ENCODE measurements around the gene RANBP1. TPM values are rescaled to one million over a fixed set of nuclear protein-coding genes. Genes with fewer than 3 reads are reported as not detected.

RANBP1 gene
- total and polyA plus RNA-seq, 2 of the 8 experiments (the other 6 are each of a cell fraction or from before 2014, with no cell fraction given): 343 to 484 TPM

- Histone ChIP-seq H4K8ac (ENCODE audit: extremely low read depth, insufficient read depth, low read length) (no peak overlapping the region), H3K9ac (replicated peaks in 1 of 4; ENCODE audit: extremely low read depth in 1 of 4, low read depth in 3 of 4, low read length in 3 of 4) (no peak overlapping the region), H2AK5ac (ENCODE audit: low read depth, low read length) (no peak overlapping the region), H3K23me2 (ENCODE audit: low read depth, low read length) (no peaks in the 10 kb centered on the region), H3K79me2 (ENCODE audit: control insufficient read depth in 1 of 2, insufficient read depth in 2 of 2, low read length in 2 of 2) (no peaks in the 10 kb centered on the region), H3K23ac (ENCODE audit: insufficient read length) (no peak overlapping the region), H2BK120ac (replicated peaks; ENCODE audit: low read depth, low read length) (no peak overlapping the region), H2BK12ac (ENCODE audit: low read depth, low read length) (no peak overlapping the region), H2AFZ (ENCODE audit: low read length) (no peak overlapping the region), H3K4me1 (replicated peaks in 1 of 4; ENCODE audit: control insufficient read depth in 3 of 4, insufficient read depth in 4 of 4, low read length in 3 of 4) (no peaks in the 10 kb centered on the region), H3K36me3 (ENCODE audit: control insufficient read depth in 2 of 4, insufficient read depth in 4 of 4, low read length in 3 of 4) (peaks cover 0 to 6% (median 2%) of the 10 kb centered on the region in 4 experiments; a peak in 1 of 8 replicates), H3K14ac (ENCODE audit: insufficient read length) (no peak overlapping the region), H3K9me3 (ENCODE audit: insufficient read depth in 2 of 2, low read depth in 1 of 2, low read length in 1 of 2) (no peaks in the 10 kb centered on the region), H3K4me3 (ENCODE audit: extremely low read depth in 1 of 4, insufficient read depth in 2 of 4, low read depth in 3 of 4, low read length in 4 of 4) (no peak overlapping the region), H3K27me3 (replicated peaks in 1 of 4; ENCODE audit: control insufficient read depth in 3 of 4, extremely low read depth in 1 of 4, insufficient read depth in 3 of 4, low read length in 3 of 4) (no peaks in the 10 kb centered on the region), H3K56ac (replicated peaks; ENCODE audit: insufficient read length, low read depth, low read length) (no peak overlapping the region), H2BK15ac (ENCODE audit: low read length) (no peak overlapping the region), H3K4ac (replicated peaks; ENCODE audit: insufficient read length, low read depth, low read length) (no peak overlapping the region), H2BK20ac (ENCODE audit: low read length) (no peak overlapping the region), H4K20me1 (replicated peaks in 1 of 2; ENCODE audit: control insufficient read depth in 1 of 2, insufficient read depth in 2 of 2, low read length in 2 of 2) (peaks cover 2 to 10% of the 10 kb centered on the region in 2 experiments), H3K27ac (ENCODE audit: low read depth, low read length) (no peak overlapping the region), H4K5ac (ENCODE audit: insufficient read length, low read depth, low read length) (no peak overlapping the region), H3K79me1 (ENCODE audit: low read depth, low read length) (peaks cover 4% of the 10 kb centered on the region), H4K91ac (replicated peaks; ENCODE audit: insufficient read length, low read length) (no peak overlapping the region), H3K18ac (ENCODE audit: extremely low read depth, low read length) (no peak overlapping the region), H3K4me2 (ENCODE audit: insufficient read depth in 1 of 2, low read depth in 2 of 2, low read length in 2 of 2) (no peak overlapping the region), H2BK5ac (ENCODE audit: low read depth, low read length) (no peak overlapping the region)
- CTCF ChIA-PET (ENCODE audit: partially characterized antibody): interaction anchor here (1.1 to 1.2 kb wide), 2 partner anchors 13 to 14 kb away, joined by 3 read pairs; no protein-coding TSS in a partner anchor
- FAIRE-seq (no peak), DNase-seq (ENCODE audit: low read depth in 1 of 2, low spot score in 2 of 2) (no peak)
- POLR2A ChIA-PET (ENCODE audit: partially characterized antibody): interaction anchor here (1.9 to 2.8 kb wide), 3 partner anchors 14 to 25 kb away, joined by 10 to 14 read pairs (median 11); partner anchors contain the start of gene TRMT2A
- WGBS, 2 experiments (ENCODE audit: extremely low coverage in 1 of 2, insufficient coverage in 1 of 2, insufficient read length in 1 of 2, insufficient replicate concordance in 2 of 2, low coverage in 1 of 2, low lambda C conversion rate in 2 of 2, missing lambda C conversion rate in 1 of 2): 96% methylated on average over 16 of the region's 19 CpGs; no CpG with 5 or more reads in 1 of the 2 experiments
- TF ChIP-seq JUN (IDR thresholded peaks at IDR 0.05; ENCODE audit: low read depth, low read length) (no peak), TAF7 (optimal IDR thresholded peaks at IDR 0.05; ENCODE audit: borderline replicate concordance, low read depth, low read length) (no peak), ASH2L (IDR thresholded peaks at IDR 0.05; ENCODE audit: low read length) (no peak), SP4 (IDR thresholded peaks at IDR 0.05; ENCODE audit: low read length) (no peak), NRF1 (IDR thresholded peaks at IDR 0.05; ENCODE audit: low read depth, low read length) (no peak), SIRT6 (IDR thresholded peaks at IDR 0.05; ENCODE audit: low read length) (no peak), YY1 (IDR thresholded peaks at IDR 0.05; ENCODE audit: low read depth, low read length) (no peak)
- TF ChIP-seq, protein P1, sequence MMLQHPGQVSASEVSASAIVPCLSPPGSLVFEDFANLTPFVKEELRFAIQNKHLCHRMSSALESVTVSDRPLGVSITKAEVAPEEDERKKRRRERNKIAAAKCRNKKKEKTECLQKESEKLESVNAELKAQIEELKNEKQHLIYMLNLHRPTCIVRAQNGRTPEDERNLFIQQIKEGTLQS (IDR thresholded peaks at IDR 0.05; ENCODE audit: insufficient read depth, low read depth, low read length): no peak
These were observed 28.2 kb downstream of the RANBP1 start for GRCh38 chr22:20143883-20144665.

Data from H1 (cell line).